NCI-H524 (cell line): Measurements from ENCODE around the gene BMP10.

Experiments
- DNase-seq, 2 experiments: peaks; one replicate each; lab custom pipeline; 2025; lab: John Stamatoyannopoulos, UW

Gene BMP10

GRCh38 chr2:68819556-68819955, 51.6 kb downstream of the BMP10 start:
- no peak for DNase-seq

GRCh38 chr2:68817306-68817705, 53.9 kb downstream of the BMP10 start:
- DNase-seq, result no peak
